Epithelial cell of proximal tubule (primary cell): ENCODE data around the gene GPR87. TPM values are rescaled to one million over a fixed set of nuclear protein-coding genes. Genes with fewer than 3 reads are reported as not detected.
A peak's percentile ranks its signal among the peaks of the same experiment; 100 is the strongest.

Experiments used
- DNase-seq: peaks from one replicate; pipeline ENCODE4 v3.0.0-alpha.2; 2011; ENCODE audit warnings: low read depth
- H3K4me3 ChIP-seq: 2 replicates; pipeline ENCODE4 v1.5.1; 2011; ENCODE audit warnings: low read depth, mild to moderate bottlenecking, low read length
- CTCF ChIP-seq: conservative IDR thresholded peaks from 2 replicates; pipeline ENCODE4 v1.5.1; 2012; ENCODE audit warnings: low read depth, mild to moderate bottlenecking, low read length
- total RNA-seq: library from RNA; depleted of rRNA; stranded (reverse); fragments of >200 nt; gene quantifications from 2 replicates; pipeline ENCODE4 v1.2.3, GENCODE V29; 2015

The GPR87 gene
- total RNA-seq, 1 donor from 2014 or later: 12.0 TPM

- TF ChIP-seq CTCF: no peak
- no peak within 1 kb of the TSS for H3K4me3 ChIP-seq
- DNase-seq: no peak
These were observed 12.7 kb upstream of the GPR87 start, which contains the start of gene P2RY13 for GRCh38 chr3:151329363-151329762. TSS of gene P2RY13 (minus strand) at chr3:151329549. CDS start at chr3:151329528, 21 bp downstream.

GRCh38 chr3:151328298-151328995 lies 11.8 kb upstream of the GPR87 start:
- no peak for DNase-seq
- no peak overlapping the region for H3K4me3 ChIP-seq
- TF ChIP-seq CTCF: peak; percentile 1

GRCh38 chr3:151327571-151328198 lies 11.1 kb upstream of the GPR87 start:
- peak; percentile 54 for TF ChIP-seq CTCF
- DNase-seq: no peak
- H3K4me3 ChIP-seq: no peak overlapping the region

GRCh38 chr3:151322511-151322910 lies 5.9 kb upstream of the GPR87 start:
- TF ChIP-seq CTCF: no peak
- DNase-seq: no peak
- H3K4me3 ChIP-seq: no peak overlapping the region

GRCh38 chr3:151321526-151321925 lies 4.9 kb upstream of the GPR87 start:
- TF ChIP-seq CTCF: no peak
- no peak overlapping the region for H3K4me3 ChIP-seq
- no peak for DNase-seq

- H3K4me3 ChIP-seq: no peak overlapping the region
- DNase-seq: no peak
- no peak for TF ChIP-seq CTCF
These were observed 3.5 kb upstream of the GPR87 start for GRCh38 chr3:151320131-151320530.
